ENCODE measurements around the gene PHKB.
"Not testable (repeated sequence)": the region's sequence is repeated elsewhere in the genome, so short reads cannot be mapped to it uniquely, and the experiment has no call there.

The PHKB gene

GRCh38 chr16:47519546-47519945, 58.4 kb downstream of the PHKB start:
- Histone ChIP-seq H3K36me3 (ENCODE audit: control insufficient read depth, low read depth, low read length) (peaks cover under 1% of the 10 kb centered on the region), H3K4me1 (ENCODE audit: control insufficient read depth, low read depth, low read length) (no peaks in the 10 kb centered on the region), H3K27me3 (ENCODE audit: control insufficient read depth, insufficient read depth, low read length) (no peaks in the 10 kb centered on the region)

GRCh38 chr16:47519996-47520679, 59.0 kb downstream of the PHKB start:
- no peak overlapping the region for H3K9ac ChIP-seq (ENCODE audit: low read length)
- no peaks in the 10 kb centered on the region for H3K9me3 ChIP-seq (ENCODE audit: control insufficient read depth, low read depth, low read length)
- no peak overlapping the region for H3K27ac ChIP-seq (ENCODE audit: low read length)
- no peak overlapping the region for H3K4me3 ChIP-seq (ENCODE audit: low read length)
- no peaks in the 10 kb centered on the region for H3K36me3 ChIP-seq (ENCODE audit: control insufficient read depth, low read depth, low read length)
- H3K27me3 ChIP-seq (ENCODE audit: control insufficient read depth, insufficient read depth, low read length) = no peaks in the 10 kb centered on the region
- H3K4me1 ChIP-seq (ENCODE audit: control insufficient read depth, low read depth, low read length) = no peaks in the 10 kb centered on the region

More at GRCh38 chr16:47519546-47519945, 58.4 kb downstream of the PHKB start:
- Histone ChIP-seq H3K9ac (ENCODE audit: low read length) (no peak overlapping the region), H3K9me3 (ENCODE audit: control insufficient read depth, low read depth, low read length) (no peaks in the 10 kb centered on the region), H3K27ac (ENCODE audit: low read length) (no peak overlapping the region), H3K4me3 (ENCODE audit: low read length) (no peak overlapping the region)

- Histone ChIP-seq H3K27ac (ENCODE audit: low read length) (no peak overlapping the region), H3K36me3 (ENCODE audit: control insufficient read depth, low read depth, low read length) (no peaks in the 10 kb centered on the region), H3K4me3 (ENCODE audit: low read length) (no peak overlapping the region), H3K27me3 (ENCODE audit: control insufficient read depth, insufficient read depth, low read length) (no peaks in the 10 kb centered on the region), H3K9ac (ENCODE audit: low read length) (no peak overlapping the region), H3K4me1 (ENCODE audit: control insufficient read depth, low read depth, low read length) (no peaks in the 10 kb centered on the region), H3K9me3 (ENCODE audit: control insufficient read depth, low read depth, low read length) (no peaks in the 10 kb centered on the region)
Measured at GRCh38 chr16:47523342-47524006, 62.3 kb downstream of the PHKB start.

GRCh38 chr16:47524007-47524405, 62.9 kb downstream of the PHKB start:
- no peak overlapping the region for H3K9ac ChIP-seq (ENCODE audit: low read length)
- no peak overlapping the region for H3K27ac ChIP-seq (ENCODE audit: low read length)
- no peaks in the 10 kb centered on the region for H3K27me3 ChIP-seq (ENCODE audit: control insufficient read depth, insufficient read depth, low read length)
- H3K9me3 ChIP-seq (ENCODE audit: control insufficient read depth, low read depth, low read length) = no peaks in the 10 kb centered on the region
- H3K36me3 ChIP-seq (ENCODE audit: control insufficient read depth, low read depth, low read length) = no peaks in the 10 kb centered on the region
- H3K4me1 ChIP-seq (ENCODE audit: control insufficient read depth, low read depth, low read length) = no peaks in the 10 kb centered on the region
- no peak overlapping the region for H3K4me3 ChIP-seq (ENCODE audit: low read length)

GRCh38 chr16:47528431-47528830, 67.3 kb downstream of the PHKB start:
- H3K36me3 ChIP-seq (ENCODE audit: control insufficient read depth, low read depth, low read length) = no peaks in the 10 kb centered on the region
- no peak overlapping the region for H3K27ac ChIP-seq (ENCODE audit: low read length)

GRCh38 chr16:47533744-47534292, 72.7 kb downstream of the PHKB start:
- no peak overlapping the region for H3K4me3 ChIP-seq (ENCODE audit: low read length)
- no peaks in the 10 kb centered on the region for H3K4me1 ChIP-seq (ENCODE audit: control insufficient read depth, low read depth, low read length)
- no peak overlapping the region for H3K27ac ChIP-seq (ENCODE audit: low read length)
- no peaks in the 10 kb centered on the region for H3K27me3 ChIP-seq (ENCODE audit: control insufficient read depth, insufficient read depth, low read length)
- no peaks in the 10 kb centered on the region for H3K9me3 ChIP-seq (ENCODE audit: control insufficient read depth, low read depth, low read length)
- H3K9ac ChIP-seq (ENCODE audit: low read length) = no peak overlapping the region
- H3K36me3 ChIP-seq (ENCODE audit: control insufficient read depth, low read depth, low read length) = no peaks in the 10 kb centered on the region

More at GRCh38 chr16:47528431-47528830, 67.3 kb downstream of the PHKB start:
- Histone ChIP-seq H3K9ac (ENCODE audit: low read length) (no peak overlapping the region), H3K4me1 (ENCODE audit: control insufficient read depth, low read depth, low read length) (no peaks in the 10 kb centered on the region), H3K4me3 (ENCODE audit: low read length) (no peak overlapping the region), H3K27me3 (ENCODE audit: control insufficient read depth, insufficient read depth, low read length) (no peaks in the 10 kb centered on the region), H3K9me3 (ENCODE audit: control insufficient read depth, low read depth, low read length) (no peaks in the 10 kb centered on the region)

GRCh38 chr16:47538472-47538871, 77.3 kb downstream of the PHKB start:
- Histone ChIP-seq H3K4me3 (ENCODE audit: low read length) (no peak overlapping the region), H3K4me1 (ENCODE audit: control insufficient read depth, low read depth, low read length) (no peaks in the 10 kb centered on the region), H3K27ac (ENCODE audit: low read length) (no peak overlapping the region), H3K36me3 (ENCODE audit: control insufficient read depth, low read depth, low read length) (no peaks in the 10 kb centered on the region), H3K27me3 (ENCODE audit: control insufficient read depth, insufficient read depth, low read length) (no peaks in the 10 kb centered on the region), H3K9ac (ENCODE audit: low read length) (no peak overlapping the region), H3K9me3 (ENCODE audit: control insufficient read depth, low read depth, low read length) (peaks cover 3% of the 10 kb centered on the region)

GRCh38 chr16:47539707-47540670, 78.9 kb downstream of the PHKB start:
- not testable (repeated sequence) for H3K4me3 ChIP-seq (ENCODE audit: low read length); H3K36me3 ChIP-seq (ENCODE audit: control insufficient read depth, low read depth, low read length); H3K9ac ChIP-seq (ENCODE audit: low read length); H3K9me3 ChIP-seq (ENCODE audit: control insufficient read depth, low read depth, low read length); H3K27ac ChIP-seq (ENCODE audit: low read length); H3K4me1 ChIP-seq (ENCODE audit: control insufficient read depth, low read depth, low read length); H3K27me3 ChIP-seq (ENCODE audit: control insufficient read depth, insufficient read depth, low read length)

GRCh38 chr16:47541135-47541534, 80.0 kb downstream of the PHKB start:
- H3K27me3 ChIP-seq (ENCODE audit: control insufficient read depth, insufficient read depth, low read length); H3K4me1 ChIP-seq (ENCODE audit: control insufficient read depth, low read depth, low read length); H3K9ac ChIP-seq (ENCODE audit: low read length); H3K36me3 ChIP-seq (ENCODE audit: control insufficient read depth, low read depth, low read length); H3K9me3 ChIP-seq (ENCODE audit: control insufficient read depth, low read depth, low read length); H3K4me3 ChIP-seq (ENCODE audit: low read length); H3K27ac ChIP-seq (ENCODE audit: low read length): not testable (repeated sequence)

GRCh38 chr16:47544255-47544654, 83.1 kb downstream of the PHKB start:
- H3K9me3 ChIP-seq (ENCODE audit: control insufficient read depth, low read depth, low read length) = not testable (repeated sequence)

GRCh38 chr16:47551185-47551584, 90.1 kb downstream of the PHKB start:
- not testable (repeated sequence) for H3K27ac ChIP-seq (ENCODE audit: low read length); H3K36me3 ChIP-seq (ENCODE audit: control insufficient read depth, low read depth, low read length); H3K9ac ChIP-seq (ENCODE audit: low read length); H3K9me3 ChIP-seq (ENCODE audit: control insufficient read depth, low read depth, low read length); H3K27me3 ChIP-seq (ENCODE audit: control insufficient read depth, insufficient read depth, low read length); H3K4me1 ChIP-seq (ENCODE audit: control insufficient read depth, low read depth, low read length); H3K4me3 ChIP-seq (ENCODE audit: low read length)

More at GRCh38 chr16:47544255-47544654, 83.1 kb downstream of the PHKB start:
- H3K36me3 ChIP-seq (ENCODE audit: control insufficient read depth, low read depth, low read length); H3K27me3 ChIP-seq (ENCODE audit: control insufficient read depth, insufficient read depth, low read length); H3K4me3 ChIP-seq (ENCODE audit: low read length); H3K9ac ChIP-seq (ENCODE audit: low read length); H3K4me1 ChIP-seq (ENCODE audit: control insufficient read depth, low read depth, low read length); H3K27ac ChIP-seq (ENCODE audit: low read length): not testable (repeated sequence)
